DMS 273 (cell line): Measurements from ENCODE around the gene PEAR1.
"Not testable (repeated sequence)": the region's sequence is repeated elsewhere in the genome, so short reads cannot be mapped to it uniquely, and the experiment has no call there.

Source experiments
- DNase-seq: peaks from one replicate; lab custom pipeline; 2025; ENCODE audit not compliant: unreplicated experiment; lab: John Stamatoyannopoulos, UW

The PEAR1 gene

DNA sequence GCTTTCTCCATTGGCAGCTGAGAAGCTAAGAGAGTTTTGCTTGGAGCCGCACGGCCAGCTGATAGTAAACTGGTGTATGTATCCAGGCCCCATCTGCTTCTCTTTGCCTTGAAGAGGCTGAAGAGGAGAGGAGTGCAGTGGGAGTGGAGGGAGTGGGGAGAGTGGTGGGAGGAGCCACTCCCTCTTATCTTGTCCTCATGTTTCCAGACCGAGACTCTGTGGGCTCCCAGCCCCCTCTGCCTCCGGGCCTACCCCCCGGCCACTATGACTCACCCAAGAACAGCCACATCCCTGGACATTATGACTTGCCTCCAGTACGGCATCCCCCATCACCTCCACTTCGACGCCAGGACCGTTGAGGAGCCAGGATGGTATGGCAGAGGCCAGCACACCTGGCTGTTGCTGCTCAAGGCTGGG lies 20.9 kb downstream of the PEAR1 start:
- DNase-seq, result no peak

DNA sequence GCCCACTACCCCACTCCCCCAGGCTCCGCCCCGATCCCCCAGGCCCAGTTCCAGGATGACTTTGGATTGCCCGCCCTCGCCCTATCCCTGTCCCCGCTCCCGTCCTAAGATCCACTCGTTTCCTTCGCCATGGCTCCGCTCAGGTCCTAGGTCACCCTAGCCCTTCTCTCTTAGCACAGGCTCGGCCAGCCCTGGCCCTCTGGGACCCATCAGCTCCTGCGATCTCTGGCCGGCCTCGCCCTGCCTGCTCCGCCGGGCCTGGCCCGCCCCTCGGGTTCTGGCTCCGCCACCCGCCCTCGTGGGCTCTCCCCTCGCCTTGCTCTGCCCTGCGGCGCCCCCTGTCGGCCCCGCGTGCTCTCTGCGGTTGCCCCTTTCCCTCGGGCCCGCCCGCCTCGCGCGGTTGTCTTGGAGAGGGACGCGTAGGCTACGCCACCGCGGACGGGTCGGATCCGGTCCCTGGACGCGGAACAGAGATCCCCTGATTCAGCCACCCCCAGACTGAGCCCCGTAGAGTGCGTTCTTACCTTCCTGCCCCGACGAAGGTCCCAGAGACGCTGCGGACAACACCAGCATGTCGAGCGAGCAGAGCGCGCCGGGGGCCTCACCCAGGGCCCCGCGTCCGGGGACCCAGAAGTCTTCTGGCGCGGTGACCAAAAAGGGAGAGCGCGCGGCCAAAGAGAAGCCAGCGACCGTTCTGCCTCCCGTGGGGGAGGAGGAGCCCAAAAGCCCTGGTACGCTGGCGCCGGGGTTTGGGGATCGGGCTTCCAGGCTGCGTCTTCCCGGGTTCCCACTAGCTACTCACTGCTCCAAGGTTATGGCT lies 26.9 kb downstream of the PEAR1 start, which contains the start of gene LRRC71:
Gene LRRC71 (plus strand): TSS at position 400 of the 820 bp plus-strand sequence. CDS start 172 bp downstream, at position 572.
- DNase-seq, result peak; percentile 96

DNA sequence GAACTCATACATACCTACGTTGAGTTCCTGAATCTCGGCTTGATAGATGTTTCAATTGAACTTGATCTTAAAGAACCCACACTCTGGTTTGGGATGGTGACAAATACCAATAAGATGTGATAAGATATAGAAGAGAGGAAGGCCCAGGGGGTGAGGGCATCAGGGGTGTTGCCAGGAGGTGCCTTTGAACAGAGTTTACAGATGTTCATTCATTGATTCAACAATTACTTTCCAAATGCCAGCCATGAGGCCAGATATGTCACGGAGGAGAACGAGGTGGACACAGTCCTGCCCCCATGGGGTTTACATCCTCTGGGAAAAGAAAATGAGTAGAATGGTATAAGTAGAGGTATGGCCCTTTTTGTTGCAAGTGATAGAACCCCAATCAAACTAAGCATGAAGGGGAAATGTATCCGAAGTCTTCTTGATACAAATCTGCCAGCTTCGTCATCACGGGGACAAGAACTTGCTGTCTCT lies 27.6 kb downstream of the PEAR1 start:
- no peak for DNase-seq

DNA sequence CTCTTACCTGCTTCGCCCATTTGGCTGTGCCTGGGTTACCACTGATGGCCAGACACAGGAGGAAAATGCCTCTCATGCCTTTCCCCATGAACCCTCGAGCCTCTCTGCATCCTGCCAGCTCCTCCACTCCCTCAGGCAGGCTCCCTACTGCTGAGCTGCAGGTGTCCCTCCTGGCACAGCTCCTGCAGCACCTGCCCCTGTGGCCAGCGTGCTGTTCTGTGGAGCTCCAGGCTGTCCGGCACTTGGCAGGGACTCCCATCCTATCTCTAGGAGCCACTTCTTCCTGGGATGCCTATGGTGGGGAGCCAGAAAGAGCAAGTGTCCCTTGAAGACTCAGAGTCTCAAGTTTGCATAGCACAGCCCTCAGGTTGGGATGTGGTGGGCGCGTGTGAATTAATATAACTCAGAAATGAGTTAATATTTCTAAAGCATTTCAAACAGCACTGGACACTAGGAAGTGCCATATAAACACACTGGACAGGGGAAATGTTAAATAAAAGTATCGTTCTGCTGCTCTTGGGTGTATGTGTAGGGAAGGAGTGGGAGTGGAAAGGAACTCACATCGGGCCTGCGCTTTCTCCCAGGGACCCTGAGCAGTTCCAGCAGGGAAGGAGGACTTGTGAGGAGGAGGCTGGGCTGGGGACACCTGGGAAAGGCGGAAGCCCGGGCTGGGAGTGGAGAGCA lies 29.6 kb downstream of the PEAR1 start:
- no peak for DNase-seq

DNA sequence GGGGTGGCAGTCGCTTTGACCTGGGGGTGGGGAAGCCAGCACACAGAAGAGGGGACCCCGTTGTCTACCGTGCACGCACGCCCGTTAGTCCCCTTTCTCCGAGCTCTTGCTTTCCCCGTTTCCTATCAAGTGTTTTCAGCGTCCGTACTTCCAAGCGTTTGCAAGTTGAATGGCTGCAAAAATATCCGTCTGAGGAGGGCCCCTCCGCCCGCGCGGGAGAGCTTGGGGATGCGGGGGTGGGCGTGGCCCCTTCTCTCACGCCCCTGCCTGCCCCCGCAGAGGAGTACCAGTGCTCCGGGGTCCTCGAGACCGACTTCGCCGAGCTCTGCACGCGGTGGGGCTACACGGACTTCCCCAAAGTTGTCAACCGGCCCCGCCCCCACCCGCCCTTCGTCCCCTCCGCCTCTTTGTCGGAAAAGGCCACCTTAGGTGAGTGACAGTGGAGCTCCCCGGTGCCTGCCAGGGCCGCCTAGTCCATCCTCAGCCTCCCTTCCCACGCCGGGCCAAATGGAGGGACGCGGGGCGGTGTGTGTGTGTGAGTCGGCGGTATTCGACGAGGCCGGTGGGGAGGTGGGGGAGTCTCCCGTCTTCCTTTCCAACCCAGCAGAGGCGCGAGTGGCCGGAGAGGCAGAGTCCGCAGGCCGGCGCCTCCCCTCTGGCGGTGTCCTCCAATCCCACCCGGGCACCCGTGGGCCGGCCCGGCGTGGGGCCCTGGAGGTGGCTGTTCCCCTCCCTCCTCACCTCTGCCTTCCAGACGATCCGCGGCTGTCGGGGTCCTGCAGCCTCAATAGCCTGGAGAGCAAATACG lies 30.4 kb downstream of the PEAR1 start:
- DNase-seq, result no peak

DNA sequence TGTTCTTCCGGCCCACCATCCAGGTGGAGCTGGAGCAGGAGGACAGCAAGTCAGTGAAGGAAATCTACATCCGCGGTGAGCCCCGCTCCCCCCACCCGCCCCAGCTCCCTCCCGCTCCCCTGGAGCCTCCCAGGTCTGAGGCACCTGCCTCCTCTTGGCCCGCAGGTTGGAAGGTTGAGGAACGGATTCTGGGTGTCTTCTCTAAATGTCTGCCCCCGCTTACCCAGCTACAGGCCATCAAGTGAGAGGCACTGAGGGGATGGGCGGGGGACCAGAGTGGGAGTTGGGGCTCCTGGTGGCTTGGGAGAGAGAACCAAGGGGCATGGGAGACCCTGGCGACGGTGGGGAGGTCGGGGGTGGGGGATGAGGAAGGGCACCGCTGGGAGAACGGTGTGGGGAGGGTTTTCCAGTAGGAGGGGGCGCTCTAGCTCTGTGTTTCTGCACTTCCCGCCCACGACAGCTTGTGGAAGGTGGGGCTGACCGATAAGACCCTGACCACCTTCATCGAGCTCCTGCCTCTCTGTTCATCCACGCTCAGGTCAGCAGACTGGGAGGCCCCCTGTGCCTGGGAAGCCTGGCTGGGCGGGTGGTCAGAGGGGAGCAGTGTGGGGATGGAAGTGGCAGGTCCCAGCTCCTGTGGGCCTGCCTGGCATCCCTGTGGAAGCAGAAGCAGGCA lies 31.1 kb downstream of the PEAR1 start:
- no peak for DNase-seq

DNA sequence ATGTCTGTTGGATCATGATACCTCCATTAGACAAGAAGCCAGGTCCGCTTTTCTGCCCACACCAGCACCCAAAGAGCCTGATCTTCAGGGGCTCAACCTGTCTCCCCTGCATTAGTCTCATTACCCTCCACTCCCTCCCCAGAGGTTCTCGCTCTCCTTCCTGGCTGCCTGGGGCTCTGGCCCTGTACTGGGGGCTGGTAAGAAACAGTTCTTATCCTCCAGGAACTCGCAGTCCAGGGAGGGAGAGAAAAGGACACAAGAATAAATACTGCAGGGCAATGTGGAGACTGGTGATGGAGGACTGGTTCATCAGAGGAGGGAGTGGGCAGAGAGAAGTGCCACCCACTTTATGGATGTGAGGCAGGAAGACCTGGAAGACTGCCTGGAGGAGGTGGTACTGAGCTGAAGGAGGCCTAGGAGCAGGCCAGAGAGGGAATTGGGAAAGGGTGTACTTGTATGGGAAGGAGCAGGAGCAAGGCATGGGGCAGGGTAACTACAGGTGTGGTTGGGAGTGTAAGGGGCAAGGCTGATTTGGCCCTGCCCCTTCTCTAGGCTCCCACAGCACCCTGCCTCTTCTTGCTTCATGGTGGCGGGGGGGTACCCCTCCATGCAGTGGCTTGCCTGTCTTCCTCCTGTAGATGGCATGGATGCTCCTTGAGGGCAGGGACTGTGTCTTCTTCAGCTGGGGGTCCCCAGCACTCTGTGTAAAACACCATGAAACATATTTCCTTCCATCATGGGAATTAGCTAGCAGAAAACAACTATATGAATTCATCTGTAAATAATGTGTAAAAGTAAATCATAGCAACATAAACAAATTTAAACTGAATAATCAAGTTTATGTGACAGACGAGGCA lies 31.9 kb downstream of the PEAR1 start:
- DNase-seq, result no peak

DNA sequence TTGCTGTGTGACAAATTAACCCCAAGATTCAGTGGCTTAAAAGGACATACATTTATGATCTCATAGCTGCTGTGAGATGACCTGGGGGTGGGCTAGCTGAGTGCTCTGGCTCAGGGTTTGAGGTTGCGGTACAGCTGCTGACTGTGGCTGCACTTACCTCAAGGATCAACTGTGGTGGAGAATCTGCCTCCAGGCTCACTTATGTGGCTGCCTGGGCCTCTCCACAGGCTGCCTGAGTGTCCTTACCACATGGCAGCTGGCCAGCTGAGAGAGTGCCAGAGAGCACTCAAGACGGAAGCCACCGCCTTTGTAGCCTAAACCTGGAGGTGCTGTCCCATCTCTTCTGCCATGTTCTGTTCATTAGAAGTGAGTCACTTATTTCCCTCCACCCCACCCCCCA lies 32.7 kb downstream of the PEAR1 start:
- DNase-seq, result peak; percentile 72

DNA sequence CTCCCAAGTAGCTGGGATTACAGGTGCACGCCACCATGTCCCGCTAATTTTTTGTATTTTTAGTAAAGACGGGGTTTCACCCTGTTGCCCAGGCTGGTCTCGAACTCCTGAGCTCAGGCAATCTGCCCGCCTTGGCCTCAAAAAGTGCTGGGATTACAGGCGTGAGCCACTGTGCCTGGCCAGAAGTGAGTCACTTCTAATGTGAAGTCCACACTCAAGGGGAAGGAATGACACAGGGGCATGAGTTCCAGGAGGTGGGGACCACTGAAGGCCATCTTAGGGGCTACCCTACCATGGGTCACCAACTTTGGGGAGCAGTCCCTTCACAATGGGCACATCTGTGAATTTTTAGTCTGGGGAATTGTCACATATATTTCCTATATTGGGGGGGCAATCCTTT lies 33.2 kb downstream of the PEAR1 start:
- DNase-seq, result not testable (repeated sequence)

DNA sequence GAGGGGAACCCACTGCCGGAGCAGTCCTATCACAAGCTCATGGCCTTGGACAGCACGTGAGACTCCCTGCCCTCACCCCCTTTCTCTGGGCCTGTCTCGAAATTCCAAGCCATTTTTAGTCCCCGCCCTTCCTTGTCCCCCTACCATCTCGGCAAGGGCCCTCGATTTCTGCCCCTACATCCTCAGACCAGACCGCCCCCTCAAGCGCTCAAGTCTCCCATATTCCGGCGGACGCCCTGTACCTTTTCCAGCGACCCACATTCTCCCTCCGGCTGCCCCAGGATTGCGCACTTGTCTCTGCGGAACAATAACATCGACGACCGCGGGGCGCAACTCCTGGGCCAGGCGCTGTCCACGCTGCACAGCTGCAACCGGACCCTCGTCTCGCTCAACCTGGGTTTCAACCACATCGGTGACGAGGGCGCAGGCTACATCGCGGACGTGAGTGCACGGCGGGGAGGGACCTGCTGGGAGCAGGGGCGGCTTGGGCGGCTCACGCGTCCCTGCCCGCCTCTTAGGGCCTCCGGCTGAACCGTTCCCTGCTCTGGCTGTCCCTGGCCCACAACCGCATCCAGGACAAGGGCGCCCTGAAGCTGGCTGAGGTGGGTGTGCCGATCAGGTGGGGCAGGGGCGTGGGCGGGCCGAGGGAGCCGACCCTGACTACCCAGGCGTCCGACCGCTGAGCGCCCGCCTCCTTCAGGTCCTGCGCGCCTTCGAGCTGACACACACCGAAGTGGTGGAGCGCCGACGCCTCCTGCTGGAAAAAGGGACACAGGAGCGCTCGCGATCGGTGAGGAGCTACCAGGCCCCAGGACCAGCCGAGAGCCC lies 33.9 kb downstream of the PEAR1 start:
- DNase-seq, result peak; percentile 93

DNA sequence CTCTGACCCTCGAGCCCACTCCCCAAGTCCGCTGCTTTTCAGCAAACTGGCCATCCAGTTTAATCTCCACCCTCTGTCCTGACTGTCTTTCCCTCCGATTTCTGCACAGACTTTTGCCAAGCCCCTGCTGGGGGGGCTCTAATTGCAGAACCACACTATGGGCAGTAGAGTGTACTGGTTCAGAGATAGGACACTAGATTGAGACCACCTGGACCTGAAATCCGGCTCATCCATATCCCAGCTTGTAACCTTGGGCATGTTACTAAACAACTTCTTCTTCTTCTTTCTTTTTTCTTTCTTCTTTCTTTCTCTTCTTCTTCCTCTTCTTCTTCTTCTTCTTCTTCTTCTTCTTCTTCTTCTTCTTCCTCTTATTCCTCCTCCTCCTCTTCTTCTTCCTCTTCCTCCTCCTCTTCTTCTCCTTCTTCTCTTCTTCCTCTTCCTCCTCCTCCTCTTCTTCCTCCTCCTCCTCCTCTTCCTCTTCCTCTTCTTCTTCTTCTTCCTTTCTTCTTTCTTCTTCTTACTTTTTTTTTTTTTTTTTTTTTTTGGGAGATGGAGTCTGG lies 34.6 kb downstream of the PEAR1 start:
- DNase-seq, result no peak

DNA sequence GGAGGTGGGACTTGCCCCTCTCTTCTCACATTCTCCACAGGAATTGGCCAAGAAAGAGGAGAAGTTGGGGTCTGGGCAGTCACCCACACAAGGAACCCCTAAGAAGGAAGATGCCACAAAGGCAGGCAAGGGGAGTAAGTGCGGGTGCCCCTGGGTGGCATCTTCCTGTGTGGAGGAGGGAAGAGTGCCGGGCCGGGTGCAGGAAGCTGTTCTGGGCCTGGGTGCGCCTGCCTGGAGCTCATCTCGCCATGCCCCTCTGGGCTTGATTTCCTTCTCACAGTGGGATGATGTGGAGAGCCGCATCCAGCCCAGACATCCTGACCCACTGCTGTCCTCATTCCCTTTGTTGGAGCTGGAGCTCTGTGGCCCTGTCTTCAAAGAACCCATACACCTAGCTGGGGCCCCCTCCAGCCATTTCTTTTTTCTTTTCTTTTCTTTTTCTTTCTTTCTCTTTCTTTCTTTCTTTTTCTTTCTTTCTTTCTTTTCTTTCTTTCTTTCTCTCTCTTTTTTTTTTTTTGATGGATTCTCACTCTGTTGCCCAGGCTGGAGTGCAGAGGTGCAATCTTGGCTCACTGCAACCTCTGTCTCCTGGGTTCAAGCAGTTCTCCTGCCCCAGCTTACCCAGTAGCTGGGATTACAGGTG lies 36.2 kb downstream of the PEAR1 start:
- no peak for DNase-seq

DNA sequence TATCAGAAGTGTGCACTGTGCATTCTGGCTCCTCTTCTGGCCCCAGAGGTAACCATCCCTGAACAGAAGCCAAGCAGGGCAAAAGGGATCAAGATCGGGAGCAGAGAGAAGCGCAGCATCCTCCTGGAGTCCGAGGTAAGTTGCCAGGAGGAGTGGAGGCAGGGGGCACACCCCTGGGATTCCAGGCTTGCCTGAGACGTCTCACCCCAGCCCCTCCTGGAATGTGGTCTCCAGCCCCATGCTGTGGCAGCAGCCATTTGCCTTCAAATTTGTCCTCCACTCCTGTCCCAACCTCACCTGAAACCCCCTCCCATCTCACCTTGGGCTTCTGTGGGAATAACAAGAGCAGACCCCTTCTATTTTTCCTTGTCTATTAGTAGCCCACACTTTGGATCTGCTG lies 37.0 kb downstream of the PEAR1 start:
- no peak for DNase-seq

DNA sequence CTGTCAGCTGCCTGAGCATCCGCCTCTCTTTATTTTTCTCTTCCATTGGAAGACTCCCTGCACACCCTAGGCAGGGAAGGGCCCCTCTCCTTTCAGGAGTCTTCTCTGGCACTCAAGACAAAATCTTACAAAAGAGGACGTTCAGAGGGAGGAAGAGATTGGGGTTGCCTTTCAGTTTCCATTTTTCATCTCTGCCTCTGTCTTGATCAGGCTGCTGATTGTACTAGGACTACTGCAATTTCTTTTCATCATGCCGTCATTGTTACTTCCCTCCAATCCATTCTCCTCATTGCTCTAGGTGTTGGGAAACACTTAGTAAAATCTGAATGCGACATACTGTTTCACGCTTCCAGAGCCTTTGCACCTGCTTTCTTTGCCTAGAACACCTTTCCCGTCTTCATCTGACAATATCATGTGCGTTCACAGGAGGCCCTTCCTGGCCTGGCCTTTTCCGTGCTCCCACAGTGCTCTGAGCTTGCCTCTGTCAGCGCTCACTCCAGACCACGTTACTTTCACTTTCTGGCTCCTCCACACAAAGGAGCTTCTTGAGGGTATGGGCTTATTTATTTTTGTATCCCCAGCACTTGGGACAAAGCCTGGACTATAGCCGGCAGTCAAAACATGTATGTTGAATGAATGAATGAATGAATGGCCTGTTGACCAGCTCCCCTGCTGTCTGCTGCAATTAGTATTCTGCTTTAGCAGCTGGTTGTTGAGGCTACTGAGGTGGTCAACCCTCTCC lies 37.9 kb downstream of the PEAR1 start:
- DNase-seq, result no peak

DNA sequence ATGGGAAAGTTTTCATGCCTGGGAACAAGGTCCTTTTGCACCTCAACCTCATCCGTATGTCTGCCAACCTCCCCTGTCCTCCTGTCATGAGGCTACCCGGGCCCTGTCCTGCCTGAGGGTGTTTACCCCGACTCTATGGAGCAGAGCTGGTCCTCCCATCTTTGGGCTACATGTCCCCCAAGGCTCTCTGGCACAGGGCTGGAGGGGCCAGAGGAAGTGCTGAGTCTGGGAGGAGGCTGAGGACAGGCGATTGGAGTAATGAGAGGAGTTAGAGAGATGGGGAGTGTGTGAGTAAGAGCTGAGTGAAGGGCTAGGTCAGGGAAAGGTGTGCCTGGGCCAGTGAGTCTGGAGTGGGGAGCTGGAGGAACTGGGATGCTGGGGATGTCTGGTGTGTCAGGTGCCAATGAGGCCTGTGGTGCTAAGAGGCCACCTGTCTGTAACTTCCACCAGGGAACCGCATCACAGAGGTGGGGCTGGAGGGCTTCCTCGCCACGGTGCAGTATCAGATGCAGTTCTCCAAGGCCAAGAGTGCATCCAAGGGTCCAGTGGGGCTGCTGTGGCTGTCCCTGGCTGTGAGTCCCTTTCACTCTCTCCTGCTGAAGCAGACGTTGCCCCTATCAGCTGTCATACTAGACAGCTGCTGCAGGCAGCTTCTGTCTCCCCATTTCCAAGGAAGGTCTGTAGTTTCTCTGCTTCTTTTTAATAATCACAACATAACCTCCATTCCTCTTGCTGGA lies 38.6 kb downstream of the PEAR1 start:
- DNase-seq, result no peak

DNA sequence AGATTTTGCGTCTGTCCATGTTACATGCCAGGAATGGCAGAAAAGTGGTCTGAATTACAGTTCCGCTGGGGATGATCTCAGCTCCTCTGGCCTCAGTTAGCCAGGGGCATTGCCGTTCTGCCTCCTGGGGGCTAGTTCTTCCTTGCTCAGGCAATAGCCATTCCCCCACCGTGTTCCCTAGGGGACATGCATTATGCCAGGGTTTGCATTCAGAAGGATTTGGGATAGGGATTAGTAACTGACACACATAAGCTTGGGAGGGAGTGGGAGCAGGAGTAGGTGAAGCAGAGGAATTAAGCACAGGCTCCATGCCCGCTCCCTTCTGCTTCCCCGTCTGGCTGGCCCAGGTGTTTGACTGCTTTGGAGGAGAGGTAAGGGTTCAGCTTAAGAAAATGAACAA lies 39.6 kb downstream of the PEAR1 start:
- no peak for DNase-seq
